Urothelium cell line (cell line): ENCODE measurements around the gene CTSL.
"Not testable (repeated sequence)": the region's sequence is repeated elsewhere in the genome, so short reads cannot be mapped to it uniquely, and the experiment has no call there.

Experiments
- DNase-seq: peaks from one replicate; pipeline ENCODE4 v3.0.0; 2011; ENCODE audit warnings: low spot score, mixed read lengths
- FAIRE-seq: peaks from 2 replicates; lab custom pipeline; 2011; peaks lifted over from hg19 to GRCh38; lab: Jason Lieb, UNC

CTSL gene

DNA sequence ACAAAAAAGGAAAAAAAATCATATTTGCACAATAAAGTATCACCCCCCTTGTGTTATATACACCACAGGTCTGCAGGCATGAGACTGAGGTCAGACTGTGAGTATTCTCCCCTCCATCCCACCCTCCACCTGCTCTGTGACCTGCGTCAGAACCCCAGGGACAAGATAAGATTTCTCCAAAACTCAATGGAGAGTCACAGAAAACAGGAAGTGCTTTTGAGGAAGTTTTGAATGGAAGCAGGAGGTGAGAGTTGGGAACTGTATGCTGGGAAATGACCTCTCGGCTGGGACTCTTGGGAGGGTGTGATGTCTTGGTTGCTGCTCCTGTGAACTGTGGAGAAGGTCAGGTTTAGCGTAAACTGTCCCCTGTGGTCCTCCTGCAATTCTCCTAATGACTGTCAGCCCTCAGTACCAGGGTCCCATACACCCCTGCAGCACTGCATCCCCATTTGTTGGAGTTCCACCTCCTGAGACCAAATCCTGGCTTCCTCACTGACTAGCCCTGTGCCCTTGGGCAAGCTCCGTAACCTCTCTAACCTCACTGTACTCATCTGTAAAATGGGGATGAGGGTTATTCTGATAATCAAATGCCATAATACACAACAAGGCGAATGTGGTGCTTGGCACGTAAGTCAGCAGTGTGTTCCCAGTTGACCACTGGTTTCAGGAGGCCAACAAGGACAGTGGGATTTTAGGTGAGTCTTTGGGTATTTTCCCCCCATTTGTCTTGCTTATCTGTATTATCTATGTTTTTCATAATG lies 6.9 kb upstream of the CTSL start:
- FAIRE-seq (no peak), DNase-seq (no peak)

DNA sequence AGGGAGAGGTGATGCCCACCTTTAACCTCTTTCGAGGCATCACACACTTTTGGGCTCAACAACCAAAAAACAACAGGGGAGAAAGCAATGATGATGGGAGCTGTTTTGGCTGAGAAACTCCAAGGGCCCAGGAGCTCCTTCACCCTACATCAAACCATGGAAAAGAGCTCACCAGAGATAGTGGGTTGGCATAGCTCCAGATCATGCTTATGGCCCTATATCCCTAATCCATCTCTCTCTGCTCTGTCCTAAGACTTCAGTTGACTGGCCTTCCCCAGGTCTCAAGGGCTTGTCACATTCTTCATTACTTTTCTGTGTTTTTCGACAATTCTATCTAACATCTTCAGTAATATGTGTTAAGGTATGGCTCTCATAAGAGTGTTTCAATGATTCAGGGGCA lies 5.7 kb upstream of the CTSL start:
- FAIRE-seq (no peak), DNase-seq (no peak)

DNA sequence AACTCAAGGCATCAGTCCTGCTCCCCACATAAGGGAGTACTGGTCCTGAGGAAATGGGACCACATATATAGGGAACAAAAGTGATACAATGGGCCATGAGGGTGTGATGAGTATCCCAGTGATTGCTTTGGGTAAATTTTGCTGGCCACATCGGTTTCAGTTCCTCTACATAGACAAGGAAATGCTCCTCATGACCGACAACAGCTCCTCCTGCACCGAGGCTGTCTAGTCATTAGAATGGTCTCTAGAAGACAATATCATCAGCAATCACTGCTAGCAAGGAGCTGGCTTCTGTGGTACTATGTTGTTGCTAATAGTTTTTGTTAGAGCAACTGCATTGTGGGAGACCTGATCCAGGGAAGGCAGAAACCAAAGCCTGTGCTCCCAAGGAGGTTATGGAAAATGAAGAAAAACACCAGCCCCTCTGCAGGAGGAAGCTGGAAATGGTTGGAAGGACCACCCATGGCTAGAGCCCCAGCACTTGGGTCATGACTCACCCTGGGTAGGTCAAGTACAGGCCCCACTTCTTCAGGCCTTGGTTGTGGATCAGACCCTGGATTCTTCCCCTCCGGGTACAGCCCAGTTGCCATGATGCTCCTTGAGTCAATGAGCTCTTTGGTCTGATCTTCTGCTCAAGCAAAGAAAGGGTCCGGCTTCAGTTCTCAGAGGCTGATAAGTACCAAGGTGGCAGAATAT lies 3.4 kb upstream of the CTSL start:
- DNase-seq (no peak), FAIRE-seq (no peak)

DNA sequence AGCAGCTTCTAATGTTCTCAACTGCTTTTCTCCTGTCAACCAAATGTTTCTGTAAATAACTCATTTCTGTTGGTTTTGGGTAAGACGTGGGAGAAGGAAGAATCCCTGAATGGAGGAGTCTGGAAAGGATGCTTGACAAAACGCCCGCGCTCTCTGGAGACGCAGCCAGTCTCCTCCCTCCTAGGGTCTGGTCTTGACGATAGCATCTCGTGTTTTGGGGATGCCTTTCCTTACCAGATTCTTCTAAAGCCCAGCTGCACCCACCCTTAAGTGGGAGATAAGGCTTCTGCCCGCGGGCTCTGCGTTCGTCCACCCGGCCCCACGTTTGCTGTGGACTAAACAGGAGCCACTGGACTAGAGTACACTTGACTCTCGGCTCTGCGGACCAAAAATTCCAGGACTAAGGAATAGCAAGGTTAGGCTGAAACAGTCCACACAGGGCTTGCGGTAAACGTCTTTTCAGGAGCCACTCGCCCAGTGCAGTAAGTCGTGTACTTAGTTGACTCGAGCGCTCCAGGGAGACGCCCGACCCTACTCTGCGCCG lies 491 bp upstream of the CTSL start:
- DNase-seq (no peak), FAIRE-seq (no peak)

DNA sequence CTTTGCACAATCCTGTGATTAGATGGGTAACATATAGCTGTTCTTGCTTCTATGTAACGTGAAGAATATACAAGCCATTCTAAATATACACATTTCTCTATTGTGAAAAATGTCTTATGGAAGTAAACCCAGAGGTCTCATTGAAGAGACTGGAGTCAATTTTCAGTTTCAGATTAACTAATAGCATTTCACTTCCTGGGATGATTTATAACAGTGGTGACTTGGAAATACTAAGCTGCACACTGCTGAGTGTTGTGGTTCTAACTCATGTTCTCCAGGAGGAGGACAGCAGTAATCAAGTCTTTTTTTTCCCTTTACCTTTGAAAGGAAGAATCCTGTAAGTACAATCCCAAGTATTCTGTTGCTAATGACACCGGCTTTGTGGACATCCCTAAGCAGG lies 3.3 kb downstream of the CTSL start:
- DNase-seq: no peak
- FAIRE-seq: no peak

DNA sequence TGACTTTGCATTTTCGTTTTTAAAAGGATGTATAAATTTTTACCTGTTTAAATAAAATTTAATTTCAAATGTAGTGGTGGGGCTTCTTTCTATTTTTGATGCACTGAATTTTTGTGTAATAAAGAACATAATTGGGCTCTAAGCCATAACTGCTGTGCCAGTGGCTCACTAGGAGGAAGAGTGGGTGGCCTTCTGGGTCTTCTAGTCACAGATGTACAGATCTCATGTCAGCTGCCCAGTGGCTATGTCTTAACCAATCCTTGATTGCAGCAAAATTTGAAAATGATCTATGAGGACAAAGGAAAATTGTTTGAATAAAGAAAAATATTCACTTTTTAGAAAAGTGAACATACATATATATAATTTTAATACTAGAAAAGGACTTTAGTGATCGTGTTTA lies 5.4 kb downstream of the CTSL start:
- DNase-seq: no peak
- FAIRE-seq: no peak

DNA sequence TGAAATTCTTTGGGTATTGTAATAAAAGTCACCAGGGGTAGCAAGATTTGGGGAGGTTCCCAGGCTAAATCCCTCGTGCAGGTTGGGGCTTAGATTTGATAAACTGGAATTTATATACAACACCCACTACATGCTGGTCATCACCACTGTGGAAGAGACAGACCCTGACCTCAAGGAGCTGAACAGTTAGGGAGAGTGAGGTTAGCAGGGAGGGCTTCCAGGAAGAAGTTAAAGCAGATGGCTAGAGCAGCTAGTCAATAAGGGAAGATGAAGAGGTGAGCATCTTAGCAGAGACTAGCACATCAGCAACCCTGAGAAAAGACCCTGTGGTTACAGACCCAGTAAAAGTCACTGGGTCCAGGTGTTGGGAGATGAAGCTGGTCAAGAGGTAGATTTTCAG lies 6.4 kb downstream of the CTSL start:
- no peak for FAIRE-seq
- no peak for DNase-seq

DNA sequence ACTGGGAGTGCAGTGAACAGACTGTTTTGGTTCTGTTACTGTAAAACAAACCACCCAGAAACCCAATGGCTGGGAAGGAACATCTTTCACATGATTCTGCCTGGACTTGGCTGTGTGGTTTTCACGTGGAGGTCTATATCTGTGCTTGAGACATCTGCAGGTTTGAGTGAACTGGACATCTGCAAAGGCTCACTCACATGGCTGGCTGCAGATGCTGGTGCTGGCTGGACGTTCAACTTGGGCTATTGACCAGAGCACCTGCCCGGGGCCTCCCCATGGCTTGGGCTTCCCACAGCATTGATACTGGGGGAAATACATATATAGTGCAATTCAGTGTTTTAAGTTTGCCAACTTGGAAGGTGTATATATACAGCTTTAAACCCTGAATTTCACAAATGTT lies 6.8 kb downstream of the CTSL start:
- DNase-seq: no peak

DNA sequence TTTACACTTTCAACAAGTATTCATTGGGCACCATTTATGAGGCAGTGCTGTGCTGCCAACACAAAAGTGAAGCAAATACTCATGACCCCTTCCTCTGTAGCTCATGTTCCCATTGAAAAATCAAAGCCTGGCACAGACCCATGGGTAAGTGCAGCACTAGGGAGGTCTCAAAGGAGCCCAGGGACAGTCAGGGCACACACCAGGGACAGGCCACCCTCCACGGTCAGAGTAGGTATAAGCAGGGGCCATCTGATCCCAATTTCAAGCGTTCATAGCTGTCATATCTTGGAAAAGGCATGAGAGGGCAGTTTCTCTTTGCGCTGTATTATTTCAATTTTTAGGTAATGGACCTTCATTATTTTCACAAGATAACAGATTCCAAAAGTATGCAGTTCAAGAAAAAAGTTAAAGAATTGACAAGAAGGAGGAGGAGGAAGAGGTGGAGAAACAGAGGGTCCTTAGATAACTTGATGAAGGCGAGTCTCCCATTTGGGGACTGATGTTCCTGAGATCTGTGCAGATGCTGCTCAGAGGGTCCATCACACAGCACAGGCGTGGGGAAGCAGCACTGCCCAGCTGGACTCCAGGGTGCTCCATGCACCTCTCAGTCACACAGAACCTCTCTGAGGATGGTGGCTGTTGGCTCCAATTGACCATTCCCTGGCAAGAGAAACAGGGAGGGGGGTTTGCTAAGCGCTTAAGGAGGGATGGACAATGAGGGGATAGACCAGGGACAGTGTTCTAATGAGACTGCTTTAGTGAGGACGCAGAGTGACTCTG lies 7.5 kb downstream of the CTSL start:
- no peak for FAIRE-seq

More for the DNA sequence above, 6.8 kb downstream of the CTSL start:
- no peak for FAIRE-seq

DNA sequence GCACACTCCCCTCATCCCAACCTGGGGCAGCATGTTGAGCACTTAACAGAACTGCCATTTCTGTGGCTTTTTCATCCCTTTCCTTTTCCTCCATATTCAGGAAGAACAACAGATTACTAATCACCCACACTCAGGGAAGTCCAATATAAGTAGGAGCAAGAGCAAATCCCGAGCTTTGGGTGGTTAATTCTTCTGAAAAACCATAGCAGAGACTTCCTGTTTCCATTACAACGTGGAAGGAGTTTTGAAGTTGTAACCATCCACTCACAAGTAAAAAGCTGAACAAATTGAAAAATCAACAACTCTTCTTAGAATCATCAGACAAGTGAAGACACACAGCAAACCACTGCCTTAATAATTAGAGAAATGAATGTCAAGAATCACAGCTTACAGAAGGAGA lies 8.2 kb downstream of the CTSL start:
- DNase-seq: no peak
- no peak for FAIRE-seq

More for the DNA sequence above, 7.5 kb downstream of the CTSL start:
- no peak for DNase-seq

DNA sequence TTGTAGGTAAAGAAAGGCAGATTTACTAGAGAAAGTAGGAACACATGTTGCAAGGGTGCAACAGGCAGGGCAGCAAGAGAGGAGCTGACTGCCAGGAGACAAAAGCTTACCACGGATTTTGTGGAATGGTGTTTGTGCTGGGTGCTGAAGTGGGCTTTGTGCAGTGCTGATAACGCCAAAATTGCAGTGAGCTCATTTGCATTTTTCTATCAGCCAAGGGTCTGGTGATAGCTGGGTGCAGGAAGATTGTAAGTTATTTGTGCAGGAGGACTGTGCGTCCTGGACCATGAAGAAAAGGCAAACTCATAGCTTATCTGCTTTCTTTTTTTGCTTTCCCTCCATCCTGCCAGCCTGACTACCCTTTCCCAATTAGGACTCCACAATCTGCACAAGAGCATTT lies 13.6 kb downstream of the CTSL start:
- FAIRE-seq (no peak), DNase-seq (no peak)

DNA sequence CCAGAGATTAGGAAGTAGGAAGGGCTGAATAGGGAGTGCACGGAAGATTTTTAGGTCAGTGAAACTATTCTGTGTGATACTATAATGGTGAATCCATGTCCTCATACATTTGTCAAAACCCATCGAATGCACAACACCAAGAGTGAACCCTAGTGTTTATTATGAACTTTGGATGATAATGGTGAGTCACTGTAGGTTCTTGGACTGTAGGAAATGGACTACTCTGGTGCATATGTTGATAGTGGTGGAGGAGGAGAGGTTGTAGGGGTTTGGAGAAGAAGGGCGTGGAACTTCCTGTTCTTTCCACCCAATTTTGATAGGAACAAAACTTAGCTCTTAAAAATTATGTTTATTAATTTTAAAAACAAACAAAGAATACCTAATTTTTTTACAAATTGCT lies 14.3 kb downstream of the CTSL start:
- FAIRE-seq: no peak
- no peak for DNase-seq

DNA sequence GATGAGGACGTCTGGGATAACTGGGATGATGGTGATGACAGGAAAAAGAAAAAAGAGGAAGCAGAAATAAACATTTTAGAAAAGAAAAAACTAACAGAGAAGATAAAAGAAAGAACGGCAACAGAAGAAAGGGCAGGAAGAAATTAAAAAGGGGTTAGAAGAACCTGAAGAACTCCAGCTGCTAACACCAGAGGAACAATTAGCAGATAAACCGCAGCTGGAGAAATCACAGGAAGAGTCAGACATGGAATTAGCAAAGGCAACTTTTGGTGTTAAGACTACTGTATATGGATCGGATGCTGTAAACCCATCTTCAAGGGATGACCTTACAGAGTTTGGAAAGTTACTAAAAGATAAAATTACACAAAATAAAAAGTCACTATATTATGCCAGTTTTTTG lies 15.4 kb downstream of the CTSL start:
- DNase-seq (no peak), FAIRE-seq (no peak)

DNA sequence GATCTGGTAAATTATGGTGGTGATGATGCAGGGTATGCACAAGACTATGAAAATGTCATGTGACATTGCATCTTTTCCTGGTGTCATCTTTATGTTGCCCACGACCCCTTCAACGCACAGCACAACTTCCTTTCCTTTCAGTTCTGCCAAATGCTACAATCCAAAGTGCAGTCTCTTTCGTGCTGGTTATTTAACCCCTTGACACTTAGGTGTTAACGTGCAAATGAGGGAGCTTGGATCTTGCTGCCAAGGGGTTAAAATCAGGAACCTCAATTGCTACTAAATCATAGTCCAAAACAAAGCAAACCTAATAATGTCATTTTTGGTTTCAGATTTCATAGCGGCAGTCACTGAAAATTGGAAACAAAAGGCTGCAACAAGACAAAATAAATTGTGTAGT lies 16.0 kb downstream of the CTSL start:
- DNase-seq (no peak), FAIRE-seq (no peak)

DNA sequence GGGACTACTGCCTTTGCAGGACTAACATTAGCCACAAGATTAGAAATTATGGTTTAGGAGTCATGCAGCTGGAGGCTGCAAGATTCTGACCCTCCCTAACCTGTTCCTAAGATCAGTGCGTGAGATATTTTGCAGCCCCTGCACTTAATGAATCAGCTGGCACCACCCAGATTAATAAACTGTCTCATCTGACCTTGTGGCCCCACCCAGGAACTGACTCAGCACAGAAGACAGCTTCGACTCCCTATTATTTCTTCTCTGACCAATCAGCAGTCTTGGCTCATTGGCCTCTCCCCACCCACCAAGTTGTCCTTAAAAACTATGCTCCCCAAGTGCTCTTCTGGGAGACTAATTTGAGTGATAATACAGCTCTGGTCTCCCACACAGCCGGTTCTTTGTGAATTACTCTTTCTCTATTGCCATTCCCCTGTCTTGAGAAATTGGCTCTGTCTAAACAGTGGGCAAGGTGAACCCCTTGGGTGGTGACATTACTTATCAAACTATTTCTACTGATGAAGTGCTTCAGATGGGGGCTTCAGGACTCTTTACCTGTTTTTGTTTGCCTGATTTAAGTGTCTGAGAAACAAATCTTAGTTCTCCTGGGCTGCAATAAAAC lies 17.0 kb downstream of the CTSL start:
- no peak for FAIRE-seq
- no peak for DNase-seq

DNA sequence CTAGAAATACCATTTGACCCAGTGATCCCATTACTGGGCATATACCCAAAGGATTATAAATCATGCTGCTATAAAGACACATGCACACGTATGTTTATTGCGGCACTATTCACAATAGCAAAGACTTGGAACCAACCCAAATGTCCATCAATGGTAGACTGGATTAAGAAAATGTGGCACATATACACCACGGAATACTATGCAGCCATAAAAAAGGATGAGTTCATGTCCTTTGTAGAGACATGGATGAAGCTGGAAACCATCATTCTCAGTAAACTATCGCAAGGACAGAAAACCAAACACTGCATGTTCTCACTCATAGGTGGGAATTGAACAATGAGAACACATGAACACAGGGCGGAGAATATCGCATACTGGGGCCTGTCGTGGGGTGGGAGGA lies 18.3 kb downstream of the CTSL start:
- FAIRE-seq, DNase-seq: not testable (repeated sequence)

DNA sequence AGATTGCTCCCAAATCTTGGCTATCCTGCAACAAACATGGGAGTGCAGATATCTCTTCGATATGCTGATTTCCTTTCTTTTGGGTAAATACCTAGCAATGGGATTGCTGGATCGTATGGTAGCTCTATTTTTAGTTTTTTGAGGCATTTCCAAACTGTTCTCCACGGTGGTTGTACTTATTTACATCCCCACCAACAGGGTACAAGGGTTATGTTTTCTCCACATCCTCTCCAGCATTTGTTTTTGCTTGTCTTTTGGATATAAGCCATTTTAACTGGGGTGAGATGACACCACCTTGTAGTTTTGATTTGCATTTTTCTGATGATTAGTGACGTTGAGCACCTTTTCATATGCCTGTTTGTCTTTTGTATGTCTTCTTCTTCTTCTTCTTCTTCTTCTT lies 20.3 kb downstream of the CTSL start:
- no peak for DNase-seq
- no peak for FAIRE-seq

DNA sequence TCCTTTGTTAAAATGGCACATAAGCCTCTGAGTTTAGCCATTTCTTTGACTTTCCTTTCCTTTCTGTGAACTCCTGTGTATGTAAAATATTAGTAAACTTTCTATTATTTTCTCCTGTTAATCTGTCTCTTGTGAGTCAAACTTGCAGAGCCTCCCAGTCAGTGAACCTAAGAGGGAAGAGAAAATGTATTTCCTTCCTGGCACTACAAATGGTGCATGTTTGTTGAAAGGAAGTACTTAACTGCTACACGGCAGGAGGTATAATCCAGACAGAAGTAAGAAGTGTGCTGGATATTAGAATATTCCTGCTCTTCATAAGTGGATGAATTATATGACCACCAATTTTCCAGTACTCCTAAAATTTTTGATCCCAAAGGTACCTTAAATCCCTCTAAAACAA lies 23.0 kb downstream of the CTSL start:
- DNase-seq (no peak), FAIRE-seq (no peak)

DNA sequence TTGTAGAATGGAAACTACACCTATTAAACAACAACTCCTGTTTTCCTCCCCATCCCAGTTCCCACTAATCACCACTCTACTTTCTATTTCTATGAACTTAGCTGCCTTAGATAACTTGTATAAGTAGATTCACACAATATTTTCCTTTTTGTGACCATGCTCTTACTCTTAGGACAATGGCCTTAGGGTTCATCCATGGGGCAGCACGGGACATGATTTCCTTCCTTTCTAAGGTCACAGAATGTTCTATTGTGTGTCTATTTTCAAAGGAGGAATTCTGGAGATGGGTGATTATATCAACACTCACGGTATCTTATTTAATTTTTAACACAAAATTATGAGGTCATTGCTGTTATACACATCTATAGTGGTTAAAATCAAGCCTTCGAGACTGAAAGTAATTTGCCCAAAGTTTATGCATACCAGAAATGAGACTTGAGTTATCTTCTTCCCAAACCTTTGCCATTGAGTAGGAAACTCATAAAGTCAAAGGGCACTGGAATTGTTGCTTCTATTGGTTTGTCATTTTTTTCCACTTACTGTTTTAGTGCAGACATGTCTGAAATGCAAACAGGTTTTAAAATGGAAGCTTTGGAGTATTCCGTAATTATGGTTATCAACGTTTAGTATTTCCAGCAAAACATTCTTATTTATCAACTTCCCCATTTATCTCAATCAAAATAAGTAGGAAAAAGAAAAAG lies 23.6 kb downstream of the CTSL start:
- FAIRE-seq (no peak), DNase-seq (no peak)

DNA sequence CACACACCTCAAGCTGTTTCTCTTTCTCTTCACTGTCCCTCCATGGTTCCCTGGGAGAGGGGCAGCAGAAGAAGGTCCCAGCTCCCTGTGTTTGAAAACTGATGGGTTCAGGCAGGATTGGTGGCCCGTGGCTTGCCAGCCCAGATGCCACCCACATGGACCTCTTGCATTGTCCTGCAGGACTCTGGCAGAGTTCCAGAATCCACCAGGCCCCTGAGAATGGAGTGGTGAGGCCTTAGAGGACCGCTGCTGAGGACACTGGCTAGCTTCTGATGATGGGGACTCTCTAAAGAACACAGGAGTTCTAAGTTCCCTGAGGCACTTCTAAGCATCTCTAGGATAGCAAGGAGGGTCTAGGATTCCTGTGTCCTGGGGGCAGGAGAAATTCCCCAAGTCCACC lies 24.8 kb downstream of the CTSL start:
- DNase-seq (no peak), FAIRE-seq (no peak)

DNA sequence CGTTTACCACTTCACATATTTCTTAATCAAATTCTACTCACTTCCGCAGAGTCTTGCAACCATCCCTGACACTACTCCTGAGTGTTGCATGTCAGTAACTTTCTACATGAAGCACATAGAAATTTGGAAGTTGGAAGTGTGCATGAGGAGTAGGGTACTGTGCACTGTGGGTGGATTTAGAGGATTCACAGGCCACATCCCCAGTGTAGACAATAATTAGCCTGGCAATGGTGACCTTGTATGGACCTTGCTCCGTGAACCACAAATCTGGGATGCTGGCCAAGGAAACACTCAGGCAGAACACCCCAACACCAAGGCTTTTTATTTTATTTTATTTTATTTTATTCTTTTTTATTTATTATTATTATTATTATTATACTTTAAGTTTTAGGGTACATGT lies 25.5 kb downstream of the CTSL start:
- FAIRE-seq: no peak

More for the DNA sequence above, 25.5 kb downstream of the CTSL start:
- no peak for DNase-seq
